Gastroesophageal sphincter (tissue), 3 donors: ENCODE data around the gene PARM1.

Source experiments
- EP300 ChIP-seq: sonication (generic); formaldehyde crosslinking; IDR thresholded peaks from one replicate; pipeline ENCODE4 v1.6.1; 2017; ENCODE audit warnings: antibody characterized with exemption, mild to moderate bottlenecking
- POLR2A ChIP-seq, 2 donors: fragments of 450-650 bp; IDR thresholded peaks; one replicate each; pipeline ENCODE4 v1.6.1; 2017; ENCODE audit warnings: antibody characterized with exemption in 2 of 2, mild to moderate bottlenecking in 2 of 2, moderate library complexity in 1 of 2
- TF ChIP-seq, protein P1 (sequence below), 4 experiments: fragments of 200-600 bp in 2 of 4; fragments of 450-650 bp in 2 of 4; sonication (generic) in 1 of 4; IDR thresholded peaks; one replicate each; pipeline ENCODE4 v1.5.1; 2017 to 2019; ENCODE audit warnings: antibody characterized with exemption in 4 of 4, mild to moderate bottlenecking in 2 of 4, moderate library complexity in 2 of 4

DNA sequence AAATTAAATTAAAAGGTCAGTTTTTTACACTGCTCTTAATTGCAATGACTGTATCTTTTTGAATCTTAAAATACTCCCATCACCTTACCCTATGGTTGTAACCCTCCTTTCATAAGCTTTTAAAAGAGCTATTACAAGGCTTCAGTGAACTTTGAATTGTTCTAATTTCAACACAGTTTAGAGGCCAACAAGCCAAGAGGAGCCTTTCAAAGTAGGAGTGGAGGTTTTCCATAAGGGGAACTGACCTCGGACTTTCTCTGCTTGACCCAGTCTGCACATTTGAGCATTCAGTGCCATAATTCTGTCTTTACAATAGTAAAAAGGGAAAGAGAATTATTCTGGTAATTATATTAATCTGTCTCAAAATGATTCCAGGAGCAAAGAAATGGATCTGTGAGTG is 98.9 kb downstream of the PARM1 start:
- TF ChIP-seq, protein P1, sequence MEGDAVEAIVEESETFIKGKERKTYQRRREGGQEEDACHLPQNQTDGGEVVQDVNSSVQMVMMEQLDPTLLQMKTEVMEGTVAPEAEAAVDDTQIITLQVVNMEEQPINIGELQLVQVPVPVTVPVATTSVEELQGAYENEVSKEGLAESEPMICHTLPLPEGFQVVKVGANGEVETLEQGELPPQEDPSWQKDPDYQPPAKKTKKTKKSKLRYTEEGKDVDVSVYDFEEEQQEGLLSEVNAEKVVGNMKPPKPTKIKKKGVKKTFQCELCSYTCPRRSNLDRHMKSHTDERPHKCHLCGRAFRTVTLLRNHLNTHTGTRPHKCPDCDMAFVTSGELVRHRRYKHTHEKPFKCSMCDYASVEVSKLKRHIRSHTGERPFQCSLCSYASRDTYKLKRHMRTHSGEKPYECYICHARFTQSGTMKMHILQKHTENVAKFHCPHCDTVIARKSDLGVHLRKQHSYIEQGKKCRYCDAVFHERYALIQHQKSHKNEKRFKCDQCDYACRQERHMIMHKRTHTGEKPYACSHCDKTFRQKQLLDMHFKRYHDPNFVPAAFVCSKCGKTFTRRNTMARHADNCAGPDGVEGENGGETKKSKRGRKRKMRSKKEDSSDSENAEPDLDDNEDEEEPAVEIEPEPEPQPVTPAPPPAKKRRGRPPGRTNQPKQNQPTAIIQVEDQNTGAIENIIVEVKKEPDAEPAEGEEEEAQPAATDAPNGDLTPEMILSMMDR (IDR thresholded peaks at IDR 0.05), result no peak
- TF ChIP-seq EP300 (no peak), POLR2A (IDR thresholded peaks at IDR 0.05) (no peak)
